NCI-H774 (cell line): ENCODE results near the gene STK10.

ENCODE experiments used
- DNase-seq: peaks from one replicate; lab custom pipeline; 2025; lab: John Stamatoyannopoulos, UW

STK10 gene

DNA sequence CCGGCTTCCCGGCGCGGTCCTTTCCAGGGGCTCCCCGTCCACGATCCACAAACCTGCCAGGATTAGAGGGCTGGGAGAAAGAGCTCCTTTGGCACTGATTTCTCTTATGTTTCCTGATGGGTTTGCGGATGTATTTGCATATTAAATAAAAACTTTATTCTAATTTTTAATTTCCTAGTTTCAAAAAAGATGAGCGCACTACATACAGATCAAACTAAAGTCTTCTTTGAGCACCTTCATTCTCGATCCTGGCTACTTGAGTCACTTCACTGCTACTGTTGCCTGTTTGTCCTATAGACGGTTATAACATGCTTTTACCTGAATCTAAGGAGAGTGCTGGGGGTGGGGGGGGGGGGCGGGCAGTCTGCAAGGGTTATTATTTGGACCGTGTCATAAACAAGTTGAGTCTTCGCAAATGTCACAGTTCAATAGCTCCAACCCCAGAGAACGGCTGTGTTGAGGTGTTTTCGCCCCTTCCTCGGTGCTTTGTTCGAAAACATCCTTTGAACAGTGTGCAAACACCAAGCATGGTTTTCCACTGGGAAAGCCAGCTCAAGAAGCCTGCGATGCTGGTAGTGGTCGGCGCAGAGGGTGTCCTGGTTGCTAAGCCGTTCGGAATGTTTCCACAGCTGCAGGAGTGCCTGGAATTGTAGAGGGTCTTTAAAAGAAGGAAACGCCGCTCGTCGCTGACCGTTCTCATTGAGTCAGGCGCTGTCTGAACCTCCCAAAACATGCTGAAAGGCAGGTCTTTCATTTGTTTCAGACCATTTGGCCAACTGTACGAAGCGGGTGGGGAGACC lies 1.1 kb upstream of the STK10 start:
- DNase-seq: no peak

DNA sequence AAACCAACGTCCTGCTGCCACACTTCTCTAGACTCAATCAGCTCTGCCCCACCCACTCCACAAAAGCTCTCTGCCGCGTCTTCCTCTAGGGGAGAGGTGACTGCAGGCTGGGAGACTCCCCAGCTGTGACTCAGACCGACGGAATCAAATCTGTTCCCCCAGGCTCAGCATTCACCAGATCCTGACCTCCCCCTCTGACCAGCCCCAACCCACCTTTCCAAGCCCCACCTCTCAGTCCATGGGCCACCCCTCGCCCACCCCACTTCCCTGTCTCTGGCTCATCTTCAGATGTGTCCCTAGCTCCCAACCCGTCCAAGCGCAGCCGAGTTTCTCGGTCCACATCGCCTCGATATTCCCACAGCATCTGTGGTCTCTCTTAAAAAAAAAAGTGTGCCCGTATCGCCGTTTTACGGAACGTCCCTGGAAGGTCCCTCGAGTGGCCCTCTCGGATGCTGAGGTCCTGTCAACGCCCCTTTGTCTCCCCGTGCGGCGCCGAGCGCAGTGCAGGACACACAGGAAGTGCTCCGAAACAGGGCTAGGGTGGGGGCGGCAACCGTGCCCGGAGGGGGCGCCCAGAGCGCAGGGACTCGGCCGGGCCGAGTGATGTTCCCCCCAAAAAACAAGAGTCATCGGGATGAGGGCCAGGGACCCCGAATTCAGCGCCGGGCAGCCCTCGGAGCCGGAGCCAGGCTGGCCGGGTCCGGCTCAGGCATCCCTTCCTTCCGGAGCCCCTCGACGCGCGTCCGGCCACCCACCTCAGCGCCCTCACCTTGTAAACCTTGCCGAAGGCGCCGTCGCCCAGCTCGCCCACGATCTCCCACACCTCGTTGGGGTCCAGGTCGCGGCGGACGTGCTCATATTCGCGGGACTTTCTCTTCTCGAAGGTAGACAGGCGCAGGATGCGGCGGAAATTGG lies 649 bp downstream of the STK10 start:
- DNase-seq: peak; percentile 20

DNA sequence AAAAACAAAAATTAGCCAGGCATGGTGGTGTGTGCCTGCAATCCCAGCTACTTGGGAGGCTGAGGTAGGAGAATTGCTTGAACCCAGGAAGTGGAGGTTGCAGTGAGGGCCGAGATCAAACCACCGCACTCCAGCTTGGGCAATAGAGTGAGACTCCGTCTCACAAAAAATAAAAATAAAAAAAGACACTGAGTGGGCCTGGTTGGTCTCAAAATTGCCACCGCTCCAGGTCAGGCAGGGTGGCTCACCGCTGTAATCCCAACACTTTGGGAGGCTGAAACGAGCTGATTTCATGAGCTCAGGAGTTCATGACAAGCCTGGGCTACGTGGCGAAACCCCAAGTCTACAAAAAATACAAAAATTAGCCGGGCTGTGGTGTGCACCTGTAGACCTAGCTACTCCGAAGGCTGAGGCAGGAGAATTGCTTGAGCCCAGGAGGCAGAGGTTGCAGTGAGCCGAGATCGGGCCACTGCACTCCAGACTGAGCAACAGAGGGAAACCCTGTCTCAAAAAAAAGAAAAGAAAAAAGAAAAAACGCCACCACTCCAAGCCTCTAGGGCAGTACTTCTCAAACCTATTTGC lies 1.8 kb downstream of the STK10 start:
- no peak for DNase-seq

DNA sequence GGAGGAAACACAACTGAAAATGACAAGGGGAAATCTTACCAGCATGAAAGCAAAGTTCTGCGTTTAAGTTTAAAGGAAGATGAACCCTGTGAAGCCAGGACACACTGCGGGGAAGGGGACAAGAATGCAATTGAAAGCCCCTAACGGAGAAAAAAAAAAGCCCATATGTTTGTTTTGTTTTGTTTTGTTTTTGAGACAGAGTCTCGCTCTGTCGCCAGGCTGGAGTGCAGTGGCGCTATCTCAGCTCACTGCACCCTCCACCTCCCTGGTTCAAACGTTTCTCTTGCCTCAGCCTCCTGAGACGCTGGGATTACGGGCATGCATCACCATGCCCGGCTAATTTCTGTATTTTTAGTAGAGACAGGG lies 2.9 kb downstream of the STK10 start:
- DNase-seq: no peak

DNA sequence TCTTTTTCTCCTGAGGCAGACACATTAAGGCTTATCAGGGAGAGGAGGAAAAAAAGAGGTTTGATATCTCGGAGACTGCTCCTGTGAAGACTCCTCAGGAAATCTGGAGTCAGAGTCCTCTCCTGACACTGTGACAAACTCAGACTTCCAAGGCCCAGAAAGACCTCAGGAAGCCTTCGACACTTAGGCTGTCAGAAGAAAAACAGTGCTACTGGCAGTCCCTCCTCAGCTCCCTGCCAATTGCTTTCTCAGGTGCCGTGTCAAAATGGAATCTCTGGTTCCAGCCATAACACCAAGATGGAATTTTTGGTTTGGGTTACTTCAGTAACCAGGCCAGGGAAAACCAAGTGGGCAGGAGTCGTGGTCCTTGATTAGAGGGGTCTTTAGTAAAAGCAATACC lies 4.1 kb downstream of the STK10 start:
- no peak for DNase-seq

DNA sequence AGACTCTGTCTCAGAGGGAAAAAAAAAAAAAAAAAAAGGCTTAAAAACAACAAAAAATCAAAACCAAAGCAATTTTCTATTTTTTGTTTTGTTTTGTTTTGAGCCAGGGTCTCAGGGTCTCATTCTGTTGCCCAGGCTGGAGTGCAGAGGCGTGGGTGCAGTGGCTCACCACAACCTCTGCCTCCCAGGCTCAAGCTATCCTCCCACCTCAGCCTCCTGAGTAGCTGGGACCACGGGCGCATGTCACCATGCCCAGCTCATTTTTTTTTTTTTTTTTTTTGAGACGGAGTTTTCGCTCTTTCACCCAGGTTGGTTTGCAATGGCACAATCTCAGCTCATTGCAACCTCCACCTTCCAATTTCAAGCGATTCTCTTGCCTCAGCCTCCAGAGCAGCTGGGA lies 5.7 kb downstream of the STK10 start:
- DNase-seq: no peak

DNA sequence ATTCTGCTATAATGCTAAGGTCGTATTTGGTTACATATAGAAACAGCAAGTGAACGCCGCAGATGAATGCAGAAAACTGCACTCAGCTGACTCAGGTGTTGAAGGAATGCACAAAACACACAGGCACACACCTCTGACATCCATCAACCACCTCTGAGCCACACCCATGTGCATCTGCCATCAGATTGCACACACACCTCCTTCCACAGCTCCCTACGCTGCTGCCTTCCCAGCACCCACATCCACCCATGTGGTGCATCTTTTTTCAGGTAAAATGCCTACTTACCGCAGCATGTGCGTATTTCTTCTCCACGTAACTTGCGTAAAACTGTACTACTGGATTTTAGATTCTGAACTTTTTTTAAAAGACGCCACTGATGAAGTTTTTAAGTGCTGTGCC lies 7.1 kb downstream of the STK10 start:
- DNase-seq: no peak

DNA sequence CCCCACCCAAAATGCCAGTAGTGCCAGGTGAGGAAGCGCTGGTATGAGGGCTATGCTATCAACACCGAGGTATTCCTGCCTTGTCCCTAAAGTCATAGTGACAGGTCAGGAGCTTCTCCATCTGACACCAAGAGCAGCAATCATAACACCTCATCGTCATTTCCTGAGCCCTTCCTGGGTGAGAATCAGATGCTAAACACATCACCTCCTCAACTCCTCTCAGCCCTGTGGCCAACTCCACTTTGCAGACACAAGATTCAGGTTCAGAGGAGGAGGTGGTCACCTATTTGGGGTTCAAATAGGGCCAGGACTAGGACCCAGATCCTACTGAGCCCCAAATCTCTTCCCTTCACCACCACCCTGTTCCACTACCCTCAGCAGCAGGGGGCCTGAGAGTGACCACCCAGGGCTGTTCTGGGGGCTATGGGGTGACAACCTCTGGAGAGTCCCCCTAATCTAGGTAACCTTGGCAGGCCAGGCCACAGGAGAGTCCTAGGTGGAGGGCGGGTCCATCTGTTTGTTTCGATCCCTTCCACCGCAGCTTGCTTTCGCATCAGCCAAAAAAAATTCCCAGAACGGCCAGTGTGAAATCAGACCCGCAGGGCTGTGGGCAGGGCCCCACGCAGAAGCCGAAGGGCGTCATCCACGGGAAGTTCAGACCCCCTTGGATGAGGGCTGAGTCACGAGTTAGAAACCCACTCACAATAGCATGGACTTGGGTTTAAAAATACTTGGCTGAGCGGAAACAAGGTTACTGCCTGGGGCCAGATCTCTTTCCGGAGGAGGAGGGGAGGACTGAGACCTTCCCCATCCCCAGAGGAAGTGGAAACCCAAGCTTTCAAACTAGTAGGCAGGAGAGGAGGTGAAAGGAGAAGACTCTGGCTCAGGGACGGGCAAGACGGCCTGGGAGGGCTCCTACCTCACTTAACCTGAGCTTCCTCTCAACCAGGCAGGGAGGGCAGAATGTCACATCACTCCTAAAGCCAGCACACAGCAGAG lies 8.7 kb downstream of the STK10 start:
- DNase-seq: no peak

DNA sequence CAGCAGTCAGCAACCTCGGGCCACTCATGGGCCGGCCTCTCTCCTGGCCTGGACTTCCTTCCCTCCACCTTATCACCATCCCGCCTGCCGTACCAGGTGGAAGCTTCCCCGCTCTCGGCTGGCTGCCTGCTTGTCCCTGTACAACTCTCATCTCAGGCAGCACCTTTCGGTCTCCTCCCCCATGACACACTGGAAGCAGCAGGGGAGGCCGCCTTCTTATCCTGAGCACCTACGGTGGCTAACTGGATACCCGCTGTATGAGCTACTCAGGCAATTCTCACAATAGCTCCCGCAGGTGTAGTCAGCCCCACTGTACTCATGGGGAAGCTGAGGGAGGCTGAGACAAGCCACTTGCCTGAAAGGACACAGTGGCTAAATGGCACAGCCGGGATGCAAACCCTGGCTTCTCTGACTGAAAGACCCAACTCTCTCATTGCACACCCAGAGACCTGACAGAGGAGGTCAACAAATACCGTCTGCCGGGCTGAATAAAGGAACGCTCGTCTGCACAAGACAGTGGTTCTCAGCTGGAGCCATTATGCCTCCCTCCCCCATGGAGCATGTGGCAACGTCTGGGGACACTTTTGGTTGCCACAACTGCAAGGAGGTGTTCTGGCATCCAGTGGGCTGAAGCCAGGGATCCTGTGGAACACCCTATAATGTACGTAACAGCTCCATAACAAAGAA lies 9.6 kb downstream of the STK10 start:
- no peak for DNase-seq

DNA sequence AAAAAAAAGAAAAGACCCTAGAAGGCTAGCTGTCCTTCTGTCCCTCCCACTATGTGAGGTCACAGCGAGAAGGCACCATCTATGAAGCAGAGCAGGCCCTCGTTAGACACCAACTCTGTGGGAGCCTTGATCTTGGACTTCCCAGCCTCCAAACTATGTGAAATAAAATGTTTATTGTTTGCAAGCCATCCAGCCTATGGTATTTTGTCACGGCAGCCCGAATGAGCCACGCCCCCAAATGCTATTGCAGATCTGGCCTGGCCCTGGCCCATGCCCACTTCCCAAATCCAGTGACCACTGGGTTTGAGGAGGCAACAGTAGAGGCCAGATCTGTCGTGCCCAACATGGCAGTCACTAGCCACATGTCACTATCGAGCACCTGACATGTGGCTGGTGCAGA lies 10.8 kb downstream of the STK10 start:
- no peak for DNase-seq

DNA sequence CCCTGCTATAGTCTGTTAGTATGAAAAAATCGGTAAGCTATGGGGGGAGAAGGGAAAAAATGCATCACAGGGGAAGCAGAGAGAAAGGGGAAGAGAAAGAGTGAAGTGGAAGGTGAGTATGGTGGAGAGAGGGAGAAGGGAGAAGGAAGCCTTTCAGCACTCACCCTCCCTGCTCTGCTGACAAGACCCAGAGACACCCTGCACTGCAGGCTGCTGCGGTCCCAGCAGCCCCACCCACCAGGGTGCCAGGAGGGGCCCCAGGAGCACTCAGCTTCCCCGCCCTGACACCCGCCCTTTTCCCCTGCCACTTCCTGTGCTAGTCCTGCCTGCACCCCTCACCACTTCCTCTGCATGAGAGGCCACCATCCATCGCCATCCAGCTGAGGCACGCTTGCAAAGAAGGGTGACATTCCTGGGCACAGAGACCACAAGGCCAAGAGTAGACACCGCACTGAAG lies 12.7 kb downstream of the STK10 start:
- no peak for DNase-seq

DNA sequence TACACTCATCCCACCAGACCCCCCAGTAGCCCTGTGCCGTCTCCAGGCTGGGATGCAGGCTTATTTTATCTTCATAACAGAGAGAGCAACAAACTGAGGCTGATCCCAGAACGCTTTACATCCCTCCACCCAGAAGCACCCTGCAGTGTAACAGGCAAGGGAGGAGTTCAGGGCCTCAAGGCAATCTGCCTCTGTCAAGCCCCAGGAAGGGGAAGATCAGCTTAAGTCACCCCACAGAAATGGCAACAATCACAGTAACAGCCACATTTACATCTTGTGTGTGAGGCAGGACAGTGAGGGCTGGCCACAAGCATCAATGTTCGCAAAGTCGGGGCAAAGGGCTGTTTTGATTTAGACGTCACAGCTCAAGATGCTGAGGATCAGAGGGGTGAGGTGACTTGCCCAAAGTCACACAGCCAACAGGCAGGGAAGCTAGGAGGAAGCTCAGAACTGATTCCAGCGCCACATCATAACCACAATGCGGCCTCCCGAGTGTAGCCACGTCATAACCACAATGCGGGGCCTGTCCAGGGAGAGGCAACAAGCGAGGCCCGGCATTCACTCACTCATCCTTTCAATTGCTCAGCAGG lies 14.4 kb downstream of the STK10 start:
- no peak for DNase-seq

DNA sequence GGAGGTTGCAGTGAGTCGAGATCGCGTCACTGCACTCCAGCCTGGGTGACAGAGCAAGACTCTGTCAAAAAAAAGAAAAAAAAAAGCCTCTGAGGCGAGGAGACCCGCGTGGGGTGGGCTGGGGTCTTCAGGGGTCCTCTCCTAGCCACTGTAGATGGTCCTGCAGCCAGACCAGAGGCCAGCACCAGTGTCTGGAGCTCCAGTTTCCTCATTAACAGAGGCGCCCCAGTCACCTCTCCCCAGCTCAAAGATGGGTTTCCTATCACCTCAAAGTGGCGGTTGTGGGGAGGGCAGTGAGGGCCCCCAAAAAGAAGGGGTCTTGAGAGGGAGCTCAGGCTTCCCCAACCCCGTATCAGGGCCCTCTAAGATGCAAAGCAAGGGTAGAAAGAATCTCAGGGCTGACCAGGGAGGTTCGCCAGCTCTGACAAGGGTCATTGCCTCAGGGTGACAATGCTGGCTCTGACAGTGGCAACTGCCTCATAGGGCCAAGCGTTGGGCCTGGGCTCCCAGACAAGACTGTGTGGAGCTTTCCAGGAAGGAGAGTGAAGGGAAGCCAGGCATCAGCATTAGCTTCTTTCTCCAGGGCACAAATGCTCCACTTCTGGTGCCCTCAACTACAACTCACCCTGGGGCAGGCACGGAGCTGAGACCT lies 15.0 kb downstream of the STK10 start:
- no peak for DNase-seq

DNA sequence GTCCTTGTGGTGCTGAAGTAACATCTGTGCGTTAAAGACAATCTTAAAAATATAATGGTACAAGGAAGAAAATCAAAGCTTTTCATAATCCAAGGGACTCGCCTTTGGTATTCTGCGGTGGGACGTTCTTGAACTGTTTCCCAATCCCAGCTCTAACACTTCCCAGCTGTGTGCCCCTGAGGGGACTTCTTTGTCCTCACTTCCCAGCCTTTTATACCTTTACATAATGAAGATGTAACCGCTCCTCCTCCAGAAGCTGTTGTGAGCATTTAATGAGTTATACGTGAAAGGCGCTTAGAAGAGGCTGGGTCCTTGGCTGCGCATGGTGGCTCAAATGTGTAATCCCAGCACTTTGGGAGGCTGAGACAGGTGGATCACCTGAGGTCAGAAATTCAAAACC lies 16.9 kb downstream of the STK10 start:
- DNase-seq: no peak

DNA sequence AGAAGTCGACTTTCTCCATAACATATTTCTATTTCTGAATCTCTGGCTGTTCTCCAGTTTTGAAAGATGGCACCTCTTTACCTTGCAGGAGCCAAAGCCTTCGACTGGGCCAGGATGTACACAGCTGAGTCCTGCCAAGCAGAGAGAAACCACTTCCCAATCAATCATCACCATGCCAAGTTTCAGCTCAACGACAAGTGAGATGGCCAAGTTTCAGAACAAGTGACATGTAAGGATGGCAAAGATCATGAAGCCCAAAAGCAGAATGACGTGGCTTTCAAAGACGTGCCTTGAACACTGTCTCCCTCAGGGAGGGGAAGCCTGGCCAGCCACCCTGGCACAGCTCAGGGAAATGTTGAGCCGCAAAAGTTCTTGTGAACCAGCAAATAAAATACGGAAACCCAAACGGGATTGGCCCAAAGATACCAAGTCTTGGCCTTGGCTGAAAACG lies 17.7 kb downstream of the STK10 start:
- DNase-seq: no peak

DNA sequence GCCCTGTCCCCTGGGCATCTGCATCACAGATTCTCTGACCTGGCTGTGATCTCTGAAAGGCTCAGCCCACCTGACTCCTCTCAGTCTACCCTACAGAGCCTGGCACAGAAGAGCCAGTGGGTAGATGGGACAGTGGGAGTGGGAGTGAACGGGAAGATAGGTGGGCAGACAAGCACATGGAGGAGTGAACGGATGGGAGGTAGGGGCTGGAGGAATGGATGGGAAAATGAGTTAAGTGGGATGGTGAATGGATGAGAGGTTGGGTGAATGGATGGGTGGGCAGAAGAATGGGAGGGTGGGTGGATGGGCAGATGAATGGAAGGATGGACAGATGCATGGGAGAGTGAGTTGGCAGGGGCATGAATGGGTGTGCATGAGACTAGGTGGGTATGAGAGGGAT lies 18.8 kb downstream of the STK10 start:
- no peak for DNase-seq

DNA sequence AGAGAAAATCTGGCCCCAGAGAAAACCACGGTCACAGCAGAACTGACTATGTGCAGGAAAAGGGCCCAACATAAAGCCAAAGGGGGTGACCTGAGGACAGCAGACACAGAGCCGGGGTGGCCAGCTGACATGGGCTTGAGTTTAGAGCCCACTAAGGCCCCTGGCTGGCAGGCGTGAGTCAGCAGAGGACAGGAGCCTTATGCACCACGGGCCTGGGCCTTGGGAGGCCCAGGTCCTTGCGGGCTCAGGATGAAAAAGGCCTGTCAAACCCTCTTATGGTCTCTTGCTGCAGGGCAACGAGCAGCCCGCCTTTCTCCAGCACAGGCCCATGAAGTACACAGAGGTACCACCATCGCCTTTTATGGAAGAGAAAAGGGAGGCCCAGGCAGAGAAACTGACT lies 19.7 kb downstream of the STK10 start:
- no peak for DNase-seq

DNA sequence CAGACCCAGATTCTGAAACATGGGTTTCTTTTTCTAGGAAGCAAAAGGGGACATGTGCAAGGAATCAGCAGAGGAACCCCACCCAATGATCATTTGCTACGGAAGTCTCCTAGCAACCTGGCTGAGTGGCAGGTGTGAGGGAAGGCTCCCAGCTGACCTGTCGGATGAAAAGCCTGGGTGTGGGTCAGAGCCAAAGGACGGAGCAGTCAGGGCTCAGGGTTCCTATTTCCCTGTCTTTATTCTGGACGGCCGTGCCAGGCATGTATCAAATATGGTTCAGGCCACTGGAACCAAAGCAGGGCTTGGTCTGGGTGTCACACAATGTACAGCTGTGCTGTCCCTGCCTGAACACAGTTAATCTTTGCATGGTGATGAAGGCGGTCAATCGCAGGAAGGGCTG lies 20.1 kb downstream of the STK10 start:
- no peak for DNase-seq

DNA sequence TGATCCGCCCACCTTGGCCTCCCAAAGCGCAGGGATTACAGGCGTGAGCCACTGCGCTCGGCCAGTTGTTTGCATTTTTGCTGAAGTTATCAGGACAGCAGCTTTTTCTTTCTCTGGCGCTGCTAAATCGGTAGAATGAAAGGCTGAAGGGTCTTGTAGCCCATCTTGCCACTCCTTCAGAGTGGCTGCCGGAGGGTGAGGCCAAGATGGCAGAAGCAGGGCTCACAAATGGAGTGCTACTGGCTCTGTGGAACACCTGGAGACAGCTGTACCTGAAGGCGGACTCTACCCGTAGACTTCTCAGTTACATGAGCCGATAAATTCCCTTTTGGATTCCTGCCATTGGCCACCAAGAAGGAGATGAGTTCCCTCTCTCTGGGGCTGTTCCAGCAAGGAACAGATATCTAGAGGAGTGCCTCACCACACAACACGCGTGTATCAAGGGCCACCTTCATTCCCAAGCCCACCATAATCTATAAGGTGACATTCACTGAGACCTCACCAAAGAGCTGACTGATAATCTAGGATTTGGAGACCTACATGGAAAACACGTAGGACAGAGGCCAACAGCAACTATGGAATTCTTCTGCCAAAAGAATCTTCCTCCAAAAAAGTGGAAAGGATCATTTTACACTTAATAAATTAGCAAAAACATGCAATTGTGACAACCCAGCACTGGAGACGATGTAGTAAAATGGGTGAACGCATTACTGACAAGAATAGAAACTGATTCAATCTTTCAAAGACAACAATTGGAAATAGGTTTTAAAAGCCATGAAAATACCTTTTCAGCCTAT lies 21.8 kb downstream of the STK10 start:
- no peak for DNase-seq
